Sigmoid colon (tissue), 7 donors: Measurements from ENCODE around the gene LRFN2. TPM values are rescaled to one million over a fixed set of nuclear protein-coding genes. Genes with fewer than 3 reads are reported as not detected.

Experiments
- DNase-seq: peaks from one replicate; pipeline ENCODE4 v3.0.0-alpha.2; 2019
- H3K27ac ChIP-seq, 4 donors: fragments of 200-600 bp; sonication (generic); one replicate each; pipeline ENCODE4 v1.5.1; 2016 to 2019; ENCODE audit warnings: mild to moderate bottlenecking in 1 of 4
- H3K27me3 ChIP-seq, 3 donors: fragments of 200-600 bp; sonication (generic); one replicate each; pipeline ENCODE4 v1.5.1; 2019; ENCODE audit warnings: mild to moderate bottlenecking in 1 of 3
- H3K36me3 ChIP-seq, 4 donors: fragments of 200-600 bp; sonication (generic); one replicate each; pipeline ENCODE4 v1.5.1; 2016 to 2019
- H3K4me1 ChIP-seq, 4 donors: fragments of 200-600 bp; sonication (generic); one replicate each; pipeline ENCODE4 v1.5.1; 2017 to 2019
- H3K4me3 ChIP-seq, 4 donors: fragments of 200-600 bp; sonication (generic); one replicate each; pipeline ENCODE4 v1.5.1; 2017 to 2019; ENCODE audit warnings: mild to moderate bottlenecking in 2 of 4, moderate library complexity in 1 of 4
- H3K9me3 ChIP-seq, 4 donors: fragments of 200-600 bp in 3 of 4; sonication (generic) in 3 of 4; one replicate each; pipeline versions ENCODE4 v1.5.1 to v1.6.1; 2013 to 2019
- CTCF ChIP-seq, 4 experiments: fragments of 450-650 bp in 3 of 4; fragments of 200-600 bp in 1 of 4; IDR thresholded peaks; one replicate each; pipeline ENCODE4 v1.5.1; 2016 to 2019; ENCODE audit warnings: antibody characterized with exemption in 4 of 4, mild to moderate bottlenecking in 3 of 4, moderate library complexity in 2 of 4
- EP300 ChIP-seq, 4 donors: sonication (generic); formaldehyde crosslinking; IDR thresholded peaks; one replicate each; pipeline ENCODE4 v1.6.1; 2017; ENCODE audit warnings: antibody characterized with exemption in 4 of 4
- POLR2A ChIP-seq, 2 donors: fragments of 450-650 bp; IDR thresholded peaks; one replicate each; pipeline ENCODE4 v1.6.1; 2016; ENCODE audit warnings: antibody characterized with exemption in 2 of 2, mild to moderate bottlenecking in 2 of 2, moderate library complexity in 2 of 2
- POLR2AphosphoS5 ChIP-seq, 4 donors: sonication (generic); formaldehyde crosslinking; IDR thresholded peaks; one replicate each; pipeline ENCODE4 v1.6.1; 2017; ENCODE audit warnings: antibody characterized with exemption in 4 of 4
- WGBS, 2 donors: extraction: QIAGEN DNeasy Blood & Tissue Kit; methylation state at CpG; one replicate each; pipeline ENCODE4 v1.1.7; 2013; 5-methylcytosine and 5-hydroxymethylcytosine counted together
- intact Hi-C: fragments of 100-400 bp; cut with DNase I; formaldehyde crosslinking; loops from one replicate; pipeline ENCODE4 v1.15.1; 2023
- polyA plus RNA-seq, 3 donors: library from polyadenylated mRNA; stranded (reverse); fragments of 200-250 nt; gene quantifications; one replicate each; pipeline ENCODE4 v1.2.3, GENCODE V29; 2013
- total RNA-seq, 4 donors: library from RNA; depleted of rRNA; stranded (reverse); fragments of >200 nt; gene quantifications; one replicate each; pipeline ENCODE4 v1.1.0, GENCODE V29; 2016
- donor health status: healthy with polysubstance abuse.
- donor health status: Bipolar disorder and iron deficiency.
- donor health status: healthy.

Gene LRFN2
- total and polyA plus RNA-seq, 7 donors, result 0.10 to 0.60 (median 0.49) TPM; not detected in 4

GRCh38 chr6:40395698-40396076, 191.5 kb downstream of the LRFN2 start:
- intact Hi-C loops, result no loop called here
- Histone ChIP-seq H3K27me3 (peaks cover 0 to 6% (median 0%) of the 10 kb centered on the region in 3 donors), H3K27ac (no peak overlapping the region), H3K4me3 (no peak overlapping the region), H3K9me3 (no peaks in the 10 kb centered on the region), H3K36me3 (no peaks in the 10 kb centered on the region), H3K4me1 (no peaks in the 10 kb centered on the region)
- DNase-seq, result no peak
- TF ChIP-seq CTCF (IDR thresholded peaks at IDR 0.05), result no peak
- no peak for TF ChIP-seq POLR2AphosphoS5 (IDR thresholded peaks at IDR 0.05)
- TF ChIP-seq POLR2A (IDR thresholded peaks at IDR 0.05), result no peak
- TF ChIP-seq EP300 (IDR thresholded peaks at IDR 0.05), result no peak
- 84 to 96% methylated on average over 4 of the region's 4 CpGs for WGBS, 2 donors

- no peaks in the 10 kb centered on the region for H3K36me3 ChIP-seq
- intact Hi-C loops, result no loop called here
- H3K27ac ChIP-seq, result no peak overlapping the region
- peaks cover 0 to 6% (median 0%) of the 10 kb centered on the region in 3 donors for H3K27me3 ChIP-seq
- H3K4me1 ChIP-seq, result no peaks in the 10 kb centered on the region
- H3K4me3 ChIP-seq, result no peak overlapping the region
- 70% methylated on average over 5 of the region's 5 CpGs for WGBS, 2 donors
- no peaks in the 10 kb centered on the region for H3K9me3 ChIP-seq
- no peak for TF ChIP-seq POLR2A (IDR thresholded peaks at IDR 0.05)
- no peak for TF ChIP-seq POLR2AphosphoS5 (IDR thresholded peaks at IDR 0.05)
- TF ChIP-seq CTCF (IDR thresholded peaks at IDR 0.05), result no peak
- no peak for TF ChIP-seq EP300 (IDR thresholded peaks at IDR 0.05)
- no peak for DNase-seq
Measured at GRCh38 chr6:40395066-40395697, 192.0 kb downstream of the LRFN2 start.

- H3K4me3 ChIP-seq, result no peak overlapping the region
- TF ChIP-seq POLR2A (IDR thresholded peaks at IDR 0.05) (no peak), EP300 (IDR thresholded peaks at IDR 0.05) (no peak), POLR2AphosphoS5 (IDR thresholded peaks at IDR 0.05) (no peak), CTCF (IDR thresholded peaks at IDR 0.05) (no peak)
- no peak overlapping the region for H3K27ac ChIP-seq
- H3K4me1 ChIP-seq, result no peaks in the 10 kb centered on the region
- intact Hi-C loops, result no loop called here
- WGBS, 2 donors, result 93 to 98% methylated on average over 1 of the region's 1 CpG
- H3K27me3 ChIP-seq, result peaks cover 0 to 6% (median 0%) of the 10 kb centered on the region in 3 donors
- H3K36me3 ChIP-seq, result no peaks in the 10 kb centered on the region
- no peaks in the 10 kb centered on the region for H3K9me3 ChIP-seq
- no peak for DNase-seq
Measured at GRCh38 chr6:40394381-40394780, 192.8 kb downstream of the LRFN2 start.

- intact Hi-C loops, result no loop called here
- DNase-seq, result no peak
- 59 to 60% methylated on average over 5 of the region's 5 CpGs for WGBS, 2 donors
- Histone ChIP-seq H3K4me3 (no peak overlapping the region), H3K4me1 (no peaks in the 10 kb centered on the region), H3K27ac (no peak overlapping the region), H3K9me3 (no peaks in the 10 kb centered on the region), H3K27me3 (peaks cover 0 to 6% (median 0%) of the 10 kb centered on the region in 3 donors), H3K36me3 (no peaks in the 10 kb centered on the region)
- TF ChIP-seq POLR2AphosphoS5 (IDR thresholded peaks at IDR 0.05) (no peak), EP300 (IDR thresholded peaks at IDR 0.05) (no peak), POLR2A (IDR thresholded peaks at IDR 0.05) (no peak), CTCF (IDR thresholded peaks at IDR 0.05) (no peak)
Measured at GRCh38 chr6:40393641-40394040, 193.5 kb downstream of the LRFN2 start.

- Histone ChIP-seq H3K27me3 (peaks cover 0 to 13% (median 0%) of the 10 kb centered on the region in 3 donors), H3K4me3 (no peak overlapping the region), H3K9me3 (no peaks in the 10 kb centered on the region), H3K36me3 (no peaks in the 10 kb centered on the region), H3K27ac (no peak overlapping the region), H3K4me1 (no peaks in the 10 kb centered on the region)
- WGBS, 2 donors, result 94 to 95% methylated on average over 16 of the region's 16 CpGs
- TF ChIP-seq POLR2AphosphoS5 (IDR thresholded peaks at IDR 0.05) (no peak), POLR2A (IDR thresholded peaks at IDR 0.05) (no peak), EP300 (IDR thresholded peaks at IDR 0.05) (no peak), CTCF (IDR thresholded peaks at IDR 0.05) (no peak)
- no peak for DNase-seq
- intact Hi-C loops, result no loop called here
Measured at GRCh38 chr6:40392589-40392988, 194.6 kb downstream of the LRFN2 start.
